HPDE6-E6E7 (cell line): Measurements from ENCODE around the gene ARL14EPL.
"Not testable (repeated sequence)": the region's sequence is repeated elsewhere in the genome, so short reads cannot be mapped to it uniquely, and the experiment has no call there.

Source experiments
- DNase-seq: peaks from one replicate; pipeline ENCODE4 v3.0.0; 2011; ENCODE audit warnings: missing footprints; ENCODE audit errors: extremely low spot score

ARL14EPL gene

GRCh38 chr5:116046823-116047222 lies 14.6 kb downstream of the ARL14EPL start:
- DNase-seq, result no peak

DNA sequence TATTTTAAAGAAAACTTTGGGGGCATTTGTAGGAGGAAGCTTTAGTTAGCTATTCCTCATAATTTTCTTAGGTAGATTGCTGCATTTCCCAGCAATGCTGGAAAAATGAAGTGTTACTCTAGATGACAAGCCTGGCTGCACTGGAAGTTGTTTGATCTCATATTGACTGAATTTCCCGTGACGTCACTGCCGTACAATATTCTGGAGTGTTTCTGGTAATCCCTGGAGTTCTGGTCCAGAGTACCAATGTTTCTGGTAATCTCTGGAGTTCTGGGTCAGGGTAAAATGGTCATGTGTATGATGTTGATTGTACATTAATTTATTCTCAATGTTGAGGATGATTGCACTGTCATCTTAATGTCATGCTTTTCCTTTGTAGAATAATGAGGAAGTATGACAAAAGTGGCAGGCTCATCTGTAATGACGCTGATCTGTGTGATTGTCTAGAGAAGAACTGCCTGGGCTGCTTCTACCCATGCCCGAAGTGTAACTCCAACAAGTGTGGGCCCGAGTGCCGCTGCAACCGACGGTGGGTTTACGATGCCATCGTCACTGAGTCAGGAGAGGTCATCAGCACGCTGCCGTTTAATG lies 26.2 kb downstream of the ARL14EPL start:
- DNase-seq, result no peak

DNA sequence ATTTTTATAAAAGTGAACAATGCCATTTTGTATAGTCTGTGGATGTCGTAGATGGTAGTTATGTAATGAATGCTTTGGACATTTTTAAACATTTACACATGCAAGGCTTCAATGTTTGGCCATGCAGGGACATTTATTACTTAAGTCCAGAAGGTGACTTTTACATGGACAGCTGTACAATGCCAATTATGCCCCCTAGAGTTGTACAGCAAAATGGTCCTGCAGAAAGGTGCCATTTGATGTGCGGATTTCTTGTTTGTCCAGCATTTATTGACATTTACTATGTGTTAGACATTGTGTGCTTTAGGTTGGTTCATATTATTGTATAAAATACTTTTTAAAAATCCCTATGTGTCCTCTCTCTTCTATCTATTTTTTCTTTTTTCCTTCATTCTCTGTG lies 30.1 kb downstream of the ARL14EPL start:
- no peak for DNase-seq

GRCh38 chr5:116063950-116064349 lies 31.7 kb downstream of the ARL14EPL start:
- DNase-seq, result no peak

DNA sequence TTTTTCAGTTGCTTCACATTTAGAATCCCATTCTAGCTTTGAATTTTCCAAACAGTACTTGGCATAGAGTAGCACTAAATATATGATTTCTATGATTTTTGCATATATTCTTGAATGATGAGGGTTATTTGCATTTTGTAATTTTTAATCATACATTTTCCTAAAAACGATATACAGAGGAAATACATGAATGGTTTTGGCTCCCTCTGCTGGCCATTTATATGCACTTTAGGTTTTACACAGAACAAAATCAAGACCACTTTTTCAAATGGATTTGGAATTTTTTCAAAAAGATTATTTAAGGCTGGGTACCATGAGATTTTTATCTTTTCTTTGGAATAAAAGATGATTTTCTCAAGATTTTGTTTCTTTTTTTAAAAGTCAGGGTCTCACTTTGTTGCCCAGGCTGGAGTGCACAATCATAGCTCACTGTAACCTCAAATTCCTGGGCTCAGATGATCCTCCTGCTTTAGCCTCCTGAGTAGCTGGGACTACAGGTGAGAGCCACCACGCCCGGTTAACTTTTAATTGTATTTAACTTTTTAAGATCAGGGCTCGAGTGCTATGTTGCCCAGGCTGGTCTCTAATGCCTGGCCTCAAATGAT lies 35.9 kb downstream of the ARL14EPL start:
- no peak for DNase-seq

GRCh38 chr5:116071211-116071610 lies 38.9 kb downstream of the ARL14EPL start:
- no peak for DNase-seq

DNA sequence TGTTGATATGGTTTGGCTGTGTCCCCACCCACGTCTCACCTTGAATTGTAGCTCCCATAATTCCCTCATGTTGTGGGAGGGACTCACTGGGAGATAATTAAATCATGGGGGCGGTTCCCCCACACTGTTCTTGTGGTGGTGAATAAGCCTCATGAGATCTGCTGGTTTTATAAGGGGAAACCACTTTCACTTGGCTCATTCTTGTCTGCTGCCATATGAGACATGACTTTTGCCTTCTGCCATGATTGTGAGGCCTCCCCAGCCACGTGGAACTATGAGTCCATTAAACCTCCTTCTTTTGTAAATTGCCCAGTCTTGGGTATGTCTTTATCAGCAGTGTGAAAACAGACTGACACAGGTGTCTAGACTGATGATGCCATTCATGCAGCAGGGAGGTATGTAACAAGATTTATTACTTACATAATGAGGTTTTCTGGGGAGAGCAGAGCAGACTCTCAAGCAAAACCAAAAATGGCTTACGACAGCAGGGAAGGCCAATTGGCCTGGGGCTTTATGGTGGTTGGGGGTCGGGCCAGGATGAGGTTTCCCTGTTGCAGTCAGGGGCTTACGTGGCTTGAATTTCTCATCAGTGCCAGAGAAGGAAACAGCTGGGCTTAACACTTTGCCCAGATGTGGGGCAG lies 43.0 kb downstream of the ARL14EPL start:
- DNase-seq, result no peak

DNA sequence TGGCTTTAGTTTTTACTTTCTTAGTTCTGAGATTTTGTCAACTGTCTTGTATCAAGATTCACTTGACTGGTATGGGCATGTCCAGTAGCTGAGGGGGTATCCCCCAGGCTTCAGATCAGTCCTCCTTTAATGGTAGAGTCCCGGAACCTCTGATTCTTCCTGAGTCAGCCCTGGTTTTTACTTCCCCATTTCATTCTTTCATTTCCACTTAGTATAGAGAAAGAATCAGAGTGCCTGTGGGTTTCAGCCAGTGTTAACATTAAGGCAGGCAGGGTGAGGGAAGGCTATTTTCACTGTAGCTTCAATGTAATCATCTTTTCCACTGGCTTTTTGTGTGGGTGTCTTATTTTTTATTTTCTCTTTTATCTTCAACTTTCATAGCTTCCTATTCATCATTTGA lies 44.2 kb downstream of the ARL14EPL start:
- no peak for DNase-seq

DNA sequence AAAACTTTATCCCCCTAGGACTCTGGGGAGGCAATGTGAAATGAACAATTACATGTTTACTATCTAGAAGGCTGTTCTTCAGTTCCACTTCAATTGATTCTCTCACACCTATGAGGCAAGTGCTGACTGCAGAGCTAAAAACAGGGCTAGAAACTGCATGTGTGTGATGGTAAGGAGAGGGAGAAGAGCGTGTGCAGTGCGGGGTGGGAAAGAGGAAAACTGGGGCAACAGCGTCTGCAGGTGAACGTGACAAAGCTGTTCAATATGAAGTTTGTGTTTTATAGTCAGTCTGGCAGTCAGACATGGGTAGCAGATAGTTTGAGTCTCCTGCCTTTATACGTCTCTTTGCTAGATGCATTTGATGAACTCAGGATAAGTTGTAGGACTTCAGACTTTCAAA lies 45.9 kb downstream of the ARL14EPL start:
- no peak for DNase-seq

- peak; percentile 28 for DNase-seq
Measured at GRCh38 chr5:116084287-116084691, 52.0 kb downstream of the ARL14EPL start.

DNA sequence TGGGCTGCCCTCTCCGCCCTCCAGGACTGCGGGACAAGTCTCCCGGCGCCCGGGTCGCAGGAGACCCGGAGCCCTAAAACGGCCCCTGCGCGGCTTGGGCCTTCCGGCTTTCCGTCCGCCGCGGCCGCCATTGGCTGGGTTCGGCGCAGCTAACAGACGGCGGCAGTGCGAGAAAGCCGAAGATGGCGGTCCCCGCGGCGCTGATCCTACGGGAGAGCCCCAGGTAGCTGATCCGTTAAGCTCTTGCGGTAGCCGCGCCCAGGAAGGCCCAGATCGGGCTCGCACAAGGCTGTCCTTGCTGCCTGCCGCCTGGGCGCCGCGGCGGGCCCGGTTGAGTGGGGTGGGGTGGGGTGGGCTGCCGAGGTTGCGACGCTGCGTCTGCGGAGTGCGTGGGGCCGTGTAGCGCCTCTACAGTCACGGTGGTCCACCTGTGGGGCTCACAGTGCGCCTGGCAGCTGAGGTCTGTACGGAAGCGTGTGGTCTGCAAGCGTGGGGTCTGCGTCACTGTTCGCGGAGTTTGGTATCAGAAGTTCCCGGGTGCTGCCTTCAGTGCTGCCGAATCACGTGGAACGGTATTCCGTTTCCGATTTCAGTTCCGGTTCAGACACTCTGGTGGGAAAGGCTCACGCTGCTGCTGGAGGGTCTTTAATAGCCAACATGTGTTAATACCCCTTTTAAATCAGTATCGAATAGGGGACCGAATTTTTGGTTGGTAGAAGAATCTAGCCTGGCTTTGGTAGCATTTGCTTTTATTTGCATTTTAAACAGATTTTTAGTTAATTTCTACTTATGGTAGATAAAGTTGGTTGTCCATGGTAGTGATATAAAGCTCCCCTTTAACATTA lies 52.8 kb downstream of the ARL14EPL start, which contains the start of gene COMMD10:
Gene COMMD10 (plus strand): TSS at position 155 of the 845 bp plus-strand sequence.
- DNase-seq, result peak; percentile 64

DNA sequence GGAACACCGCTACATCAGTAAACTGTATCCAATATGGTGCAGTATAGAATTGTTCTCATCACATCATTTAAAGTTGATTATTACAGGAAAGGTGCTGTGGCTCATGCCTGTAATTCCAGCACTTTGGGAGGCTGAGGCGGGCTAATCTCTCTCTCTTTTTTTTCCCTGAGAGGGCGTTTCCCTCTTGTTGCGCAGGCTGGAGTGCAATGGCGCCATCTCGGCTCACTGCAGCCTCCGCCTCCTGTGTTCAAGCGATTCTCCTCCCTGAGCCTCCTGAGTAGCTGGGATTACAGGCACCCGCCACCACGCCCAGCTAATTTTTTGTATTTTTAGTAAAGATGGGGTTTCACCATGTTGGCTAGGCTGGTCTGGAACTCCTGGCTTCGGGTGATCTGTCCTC lies 54.0 kb downstream of the ARL14EPL start:
- DNase-seq, result not testable (repeated sequence)

GRCh38 chr5:116088062-116088461 lies 55.8 kb downstream of the ARL14EPL start:
- DNase-seq, result no peak

DNA sequence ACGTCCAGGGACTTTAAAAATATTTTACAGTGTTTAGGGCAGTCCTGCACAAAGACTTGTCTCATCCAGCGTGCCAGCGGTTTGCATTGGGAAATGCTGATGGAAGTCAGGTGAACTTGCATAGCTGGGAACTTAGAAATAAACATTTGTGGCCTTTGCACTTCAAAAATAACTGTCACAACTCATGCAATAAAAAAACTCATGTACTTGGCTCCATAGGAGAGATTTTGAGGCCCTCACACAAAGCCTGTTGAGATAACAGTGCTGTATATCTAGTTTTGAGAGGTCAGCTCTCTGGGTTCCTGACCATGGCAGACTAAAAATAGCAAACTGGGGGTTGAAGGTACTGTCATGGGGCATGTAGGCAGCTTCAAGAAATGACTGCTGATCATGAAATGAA lies 58.0 kb downstream of the ARL14EPL start:
- DNase-seq, result no peak

- DNase-seq, result no peak
Measured at GRCh38 chr5:116091416-116091815, 59.1 kb downstream of the ARL14EPL start.

DNA sequence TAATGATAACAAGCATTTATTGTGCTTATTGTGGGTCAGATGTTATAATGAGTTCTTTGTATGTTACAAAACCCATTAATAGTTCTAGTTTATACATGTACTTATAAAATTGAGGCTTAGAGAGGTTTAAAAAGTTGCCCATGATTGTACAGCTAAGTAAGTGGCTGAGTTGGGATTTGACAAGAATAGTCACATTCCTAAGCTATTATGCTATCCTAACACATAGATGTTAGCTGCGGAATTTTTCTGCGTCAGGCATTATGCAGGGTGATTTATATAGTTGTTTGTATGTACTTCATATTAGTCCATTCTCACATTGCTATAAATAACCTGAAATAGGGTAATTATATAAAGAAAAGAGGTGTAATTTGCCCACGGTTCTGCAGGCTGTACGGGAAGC lies 65.0 kb downstream of the ARL14EPL start:
- no peak for DNase-seq

DNA sequence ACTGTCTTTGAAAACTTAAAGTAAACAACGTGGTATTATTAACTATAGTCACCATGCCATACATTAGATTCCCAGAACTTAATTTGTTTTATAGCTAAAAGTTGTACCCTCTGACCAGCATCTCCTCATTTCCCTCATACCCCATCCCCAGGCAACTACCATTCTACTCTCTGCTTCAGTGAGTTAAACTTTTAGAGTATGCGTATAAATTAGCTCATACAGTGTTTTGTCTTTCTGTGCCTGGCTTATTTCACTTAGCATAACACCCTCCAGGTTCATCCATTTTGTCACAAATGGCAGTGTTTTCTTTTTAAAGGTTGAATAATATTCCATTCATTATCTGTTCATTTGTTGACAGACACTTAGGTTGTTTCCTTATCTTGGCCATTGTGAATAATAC lies 66.7 kb downstream of the ARL14EPL start:
- DNase-seq, result no peak

- DNase-seq, result not testable (repeated sequence)
Measured at GRCh38 chr5:116104941-116105340, 72.7 kb downstream of the ARL14EPL start.
